K562 (cell line): ENCODE data around the gene XRCC2. TPM values are rescaled to one million over a fixed set of nuclear protein-coding genes. Genes with fewer than 3 reads are reported as not detected.

Experiments used
- CBX3 ChIP-seq, 2 experiments: IDR thresholded peaks; 1 replicate in 1 of 2; 2 replicates in 1 of 2; pipeline ENCODE4 v1.6.1; 2012; ENCODE audit warnings: inconsistent platforms in 2 of 2, low read length in 2 of 2, borderline replicate concordance in 1 of 2, control low read depth in 1 of 2
- L3MBTL2 ChIP-seq: fragments of 450-650 bp; IDR thresholded peaks from 2 replicates; pipeline ENCODE4 v1.6.1; 2016; ENCODE audit warnings: mild to moderate bottlenecking, moderate library complexity
- LCOR ChIP-seq: sonication (generic); formaldehyde crosslinking; IDR thresholded peaks from 2 replicates; pipeline ENCODE4 v1.8.0; 2022; ENCODE audit warnings: mild to moderate bottlenecking, missing genetic modification reagents
- NR2C1 ChIP-seq, 2 experiments: fragments of 450-650 bp; IDR thresholded peaks; 2 replicates each; pipeline ENCODE4 v1.6.1; 2017; ENCODE audit warnings: mild to moderate bottlenecking in 2 of 2, antibody characterized with exemption in 1 of 2, inconsistent platforms in 1 of 2, missing compliant biosample characterization in 1 of 2, missing genetic modification characterization in 1 of 2
- RBFOX2 ChIP-seq: fragments of 200-400 bp; formaldehyde crosslinking; IDR thresholded peaks from 2 replicates; pipeline ENCODE4 v1.6.1; 2017; ENCODE audit warnings: low read depth, mild to moderate bottlenecking, low read length, moderate library complexity
- SMAD4 ChIP-seq: fragments of 250-450 bp; sonication (Bioruptor Pico); conservative IDR thresholded peaks from 2 replicates; pipeline ENCODE4 v1.8.0; 2021; ENCODE audit warnings: inconsistent platforms, mild to moderate bottlenecking, moderate library complexity
- TAF1 ChIP-seq: IDR thresholded peaks from 2 replicates; pipeline ENCODE4 v1.6.1; 2011; ENCODE audit warnings: mild to moderate bottlenecking, low read length, moderate library complexity; ENCODE audit not compliant: insufficient read depth, control insufficient read depth, severe bottlenecking; ENCODE audit errors: extremely low read depth
- ZNF707 ChIP-seq: fragments of 250-450 bp; sonication (Bioruptor Pico); conservative IDR thresholded peaks from 2 replicates; pipeline ENCODE4 v1.8.0; 2022; ENCODE audit warnings: inconsistent platforms, mild to moderate bottlenecking, moderate library complexity
- ZSCAN29 ChIP-seq: fragments of 450-650 bp; IDR thresholded peaks from 2 replicates; pipeline ENCODE4 v1.6.1; 2017
- ZZZ3 ChIP-seq: fragments of 450-650 bp; IDR thresholded peaks from 2 replicates; pipeline ENCODE4 v1.6.1; 2016; ENCODE audit warnings: antibody characterized with exemption, mild to moderate bottlenecking, moderate library complexity
- polyA plus RNA-seq, 8 experiments: library from polyadenylated mRNA; depleted of rRNA in 4 of 8; stranded (reverse) in 5 of 8; unstranded in 3 of 8; fragments of >200 nt; fragmentation: Nextera tagmentation in 2 of 8; fragmentation: Illumina TruSeq in 1 of 8; extraction: Ambion mirVana in 2 of 8; extraction: Trizol in 1 of 8; gene quantifications; 2 replicates each; pipeline versions ENCODE4 v1.2.1 to v1.2.3, GENCODE V29; 2011 to 2014; ENCODE audit warnings: inconsistent platforms in 1 of 8, missing spikeins in 1 of 8
- total RNA-seq, 7 experiments: library from RNA; depleted of rRNA in 6 of 7; stranded (reverse); fragments of >200 nt in 6 of 7; fragmentation: Illumina TruSeq in 2 of 7; extraction: Trizol in 2 of 7; gene quantifications; 2 replicates each; pipeline versions ENCODE4 v1.2.1 to v1.2.3, GENCODE V29; 2011 to 2021; ENCODE audit warnings: low replicate concordance in 1 of 7
- TF ChIP-seq, protein P1 (sequence below): fragments of 200-600 bp; sonication (generic); IDR thresholded peaks from one replicate; pipeline ENCODE4 v1.6.1; 2012; ENCODE audit warnings: mild to moderate bottlenecking, low read depth, low read length, inconsistent platforms
- TF ChIP-seq, protein P2 (sequence below): sonication (generic); formaldehyde crosslinking; IDR thresholded peaks from 2 replicates; pipeline ENCODE4 v1.8.0; 2022; ENCODE audit warnings: mild to moderate bottlenecking, missing genetic modification reagents
- TF ChIP-seq, protein P3 (sequence below): fragments of 450-650 bp; formaldehyde crosslinking; IDR thresholded peaks from 2 replicates; pipeline ENCODE4 v1.4.0; 2022; ENCODE audit warnings: missing genetic modification characterization

The XRCC2 gene
- total and polyA plus RNA-seq, 9 of the 15 experiments (the other 6 are each of a cell fraction or from before 2014, with no cell fraction given), result 16.2 to 58.0 (median 39.8) TPM

DNA sequence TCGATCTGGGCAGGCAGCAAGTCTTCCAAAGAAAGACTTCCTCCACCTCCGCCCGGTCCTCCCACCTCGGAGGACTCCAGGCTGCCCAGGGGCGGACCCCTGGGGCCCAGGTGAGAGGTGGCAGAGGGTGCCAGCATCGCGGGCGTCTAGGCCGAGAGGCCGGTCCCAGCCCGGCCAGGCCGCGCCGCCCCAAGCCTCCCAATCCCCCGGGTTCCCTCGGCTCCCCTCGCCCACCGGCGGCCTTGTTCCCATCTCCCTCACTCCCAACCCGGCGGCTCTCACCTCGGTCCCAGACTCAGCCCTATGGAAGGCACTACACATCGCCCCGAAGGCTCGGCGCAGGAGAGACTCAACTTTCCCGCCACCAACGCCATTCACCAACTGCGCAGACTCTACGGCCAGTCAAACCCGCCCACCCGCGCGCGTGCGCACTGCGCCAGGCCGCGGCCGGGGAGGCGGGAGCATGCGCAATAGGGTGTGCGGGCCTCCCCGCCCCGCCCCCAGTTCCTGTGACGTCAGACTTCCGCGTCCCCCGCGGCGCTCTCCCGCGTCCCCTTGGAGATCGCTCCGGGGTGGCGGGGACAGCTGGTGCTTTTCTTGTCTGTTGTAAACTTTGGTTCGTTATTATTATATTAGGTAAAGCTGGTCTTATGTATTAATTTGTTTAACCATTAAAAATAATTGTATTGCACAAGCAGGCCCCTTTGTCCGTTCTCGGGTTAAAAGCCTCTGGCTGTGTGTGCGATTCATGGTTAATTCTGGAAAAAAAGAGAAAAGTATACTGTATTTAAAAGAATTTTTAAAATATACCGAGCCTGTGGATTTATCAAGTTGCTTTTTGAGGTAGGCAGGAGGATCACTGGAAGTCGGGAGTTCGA, at the start of gene XRCC2 (continued):
- TF ChIP-seq, protein P1, sequence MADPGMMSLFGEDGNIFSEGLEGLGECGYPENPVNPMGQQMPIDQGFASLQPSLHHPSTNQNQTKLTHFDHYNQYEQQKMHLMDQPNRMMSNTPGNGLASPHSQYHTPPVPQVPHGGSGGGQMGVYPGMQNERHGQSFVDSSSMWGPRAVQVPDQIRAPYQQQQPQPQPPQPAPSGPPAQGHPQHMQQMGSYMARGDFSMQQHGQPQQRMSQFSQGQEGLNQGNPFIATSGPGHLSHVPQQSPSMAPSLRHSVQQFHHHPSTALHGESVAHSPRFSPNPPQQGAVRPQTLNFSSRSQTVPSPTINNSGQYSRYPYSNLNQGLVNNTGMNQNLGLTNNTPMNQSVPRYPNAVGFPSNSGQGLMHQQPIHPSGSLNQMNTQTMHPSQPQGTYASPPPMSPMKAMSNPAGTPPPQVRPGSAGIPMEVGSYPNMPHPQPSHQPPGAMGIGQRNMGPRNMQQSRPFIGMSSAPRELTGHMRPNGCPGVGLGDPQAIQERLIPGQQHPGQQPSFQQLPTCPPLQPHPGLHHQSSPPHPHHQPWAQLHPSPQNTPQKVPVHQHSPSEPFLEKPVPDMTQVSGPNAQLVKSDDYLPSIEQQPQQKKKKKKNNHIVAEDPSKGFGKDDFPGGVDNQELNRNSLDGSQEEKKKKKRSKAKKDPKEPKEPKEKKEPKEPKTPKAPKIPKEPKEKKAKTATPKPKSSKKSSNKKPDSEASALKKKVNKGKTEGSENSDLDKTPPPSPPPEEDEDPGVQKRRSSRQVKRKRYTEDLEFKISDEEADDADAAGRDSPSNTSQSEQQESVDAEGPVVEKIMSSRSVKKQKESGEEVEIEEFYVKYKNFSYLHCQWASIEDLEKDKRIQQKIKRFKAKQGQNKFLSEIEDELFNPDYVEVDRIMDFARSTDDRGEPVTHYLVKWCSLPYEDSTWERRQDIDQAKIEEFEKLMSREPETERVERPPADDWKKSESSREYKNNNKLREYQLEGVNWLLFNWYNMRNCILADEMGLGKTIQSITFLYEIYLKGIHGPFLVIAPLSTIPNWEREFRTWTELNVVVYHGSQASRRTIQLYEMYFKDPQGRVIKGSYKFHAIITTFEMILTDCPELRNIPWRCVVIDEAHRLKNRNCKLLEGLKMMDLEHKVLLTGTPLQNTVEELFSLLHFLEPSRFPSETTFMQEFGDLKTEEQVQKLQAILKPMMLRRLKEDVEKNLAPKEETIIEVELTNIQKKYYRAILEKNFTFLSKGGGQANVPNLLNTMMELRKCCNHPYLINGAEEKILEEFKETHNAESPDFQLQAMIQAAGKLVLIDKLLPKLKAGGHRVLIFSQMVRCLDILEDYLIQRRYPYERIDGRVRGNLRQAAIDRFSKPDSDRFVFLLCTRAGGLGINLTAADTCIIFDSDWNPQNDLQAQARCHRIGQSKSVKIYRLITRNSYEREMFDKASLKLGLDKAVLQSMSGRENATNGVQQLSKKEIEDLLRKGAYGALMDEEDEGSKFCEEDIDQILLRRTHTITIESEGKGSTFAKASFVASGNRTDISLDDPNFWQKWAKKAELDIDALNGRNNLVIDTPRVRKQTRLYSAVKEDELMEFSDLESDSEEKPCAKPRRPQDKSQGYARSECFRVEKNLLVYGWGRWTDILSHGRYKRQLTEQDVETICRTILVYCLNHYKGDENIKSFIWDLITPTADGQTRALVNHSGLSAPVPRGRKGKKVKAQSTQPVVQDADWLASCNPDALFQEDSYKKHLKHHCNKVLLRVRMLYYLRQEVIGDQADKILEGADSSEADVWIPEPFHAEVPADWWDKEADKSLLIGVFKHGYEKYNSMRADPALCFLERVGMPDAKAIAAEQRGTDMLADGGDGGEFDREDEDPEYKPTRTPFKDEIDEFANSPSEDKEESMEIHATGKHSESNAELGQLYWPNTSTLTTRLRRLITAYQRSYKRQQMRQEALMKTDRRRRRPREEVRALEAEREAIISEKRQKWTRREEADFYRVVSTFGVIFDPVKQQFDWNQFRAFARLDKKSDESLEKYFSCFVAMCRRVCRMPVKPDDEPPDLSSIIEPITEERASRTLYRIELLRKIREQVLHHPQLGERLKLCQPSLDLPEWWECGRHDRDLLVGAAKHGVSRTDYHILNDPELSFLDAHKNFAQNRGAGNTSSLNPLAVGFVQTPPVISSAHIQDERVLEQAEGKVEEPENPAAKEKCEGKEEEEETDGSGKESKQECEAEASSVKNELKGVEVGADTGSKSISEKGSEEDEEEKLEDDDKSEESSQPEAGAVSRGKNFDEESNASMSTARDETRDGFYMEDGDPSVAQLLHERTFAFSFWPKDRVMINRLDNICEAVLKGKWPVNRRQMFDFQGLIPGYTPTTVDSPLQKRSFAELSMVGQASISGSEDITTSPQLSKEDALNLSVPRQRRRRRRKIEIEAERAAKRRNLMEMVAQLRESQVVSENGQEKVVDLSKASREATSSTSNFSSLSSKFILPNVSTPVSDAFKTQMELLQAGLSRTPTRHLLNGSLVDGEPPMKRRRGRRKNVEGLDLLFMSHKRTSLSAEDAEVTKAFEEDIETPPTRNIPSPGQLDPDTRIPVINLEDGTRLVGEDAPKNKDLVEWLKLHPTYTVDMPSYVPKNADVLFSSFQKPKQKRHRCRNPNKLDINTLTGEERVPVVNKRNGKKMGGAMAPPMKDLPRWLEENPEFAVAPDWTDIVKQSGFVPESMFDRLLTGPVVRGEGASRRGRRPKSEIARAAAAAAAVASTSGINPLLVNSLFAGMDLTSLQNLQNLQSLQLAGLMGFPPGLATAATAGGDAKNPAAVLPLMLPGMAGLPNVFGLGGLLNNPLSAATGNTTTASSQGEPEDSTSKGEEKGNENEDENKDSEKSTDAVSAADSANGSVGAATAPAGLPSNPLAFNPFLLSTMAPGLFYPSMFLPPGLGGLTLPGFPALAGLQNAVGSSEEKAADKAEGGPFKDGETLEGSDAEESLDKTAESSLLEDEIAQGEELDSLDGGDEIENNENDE, result no peak
- TF ChIP-seq L3MBTL2 (peak; percentile 97), TAF1 (peak; percentile 92), CBX3 (IDR thresholded peaks at IDR 0.05; ENCODE audit: borderline replicate concordance in 1 of 2, low read length in 2 of 2) (peak in 1 of 2 experiments; percentile 72; a peak in 1 of 3 replicates), ZSCAN29 (0 out of 2 replicates have a peak, but pooled peaks have one; percentile 53), LCOR (CRISPR knock-in tag) (peak; percentile 81), ZNF707 (CRISPR knock-in tag) (no peak), ZZZ3 (peak; percentile 69; the same call in 1 of the 2 replicates), NR2C1 (IDR thresholded peaks at IDR 0.05) (no peak), NR2C1 (tag; IDR thresholded peaks at IDR 0.05) (no peak), SMAD4 (CRISPR knock-in tag) (peak; percentile 38; the same call in 1 of the 2 replicates), RBFOX2 (peak; percentile 99)
- TF ChIP-seq, protein P2, sequence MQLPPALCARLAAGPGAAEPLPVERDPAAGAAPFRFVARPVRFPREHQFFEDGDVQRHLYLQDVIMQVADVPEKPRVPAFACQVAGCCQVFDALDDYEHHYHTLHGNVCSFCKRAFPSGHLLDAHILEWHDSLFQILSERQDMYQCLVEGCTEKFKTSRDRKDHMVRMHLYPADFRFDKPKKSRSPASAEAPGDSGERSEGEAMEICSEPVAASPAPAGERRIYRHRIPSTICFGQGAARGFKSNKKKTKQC (CRISPR knock-in tag), result peak; percentile 88; the same call in 1 of the 2 replicates
- TF ChIP-seq, protein P3, sequence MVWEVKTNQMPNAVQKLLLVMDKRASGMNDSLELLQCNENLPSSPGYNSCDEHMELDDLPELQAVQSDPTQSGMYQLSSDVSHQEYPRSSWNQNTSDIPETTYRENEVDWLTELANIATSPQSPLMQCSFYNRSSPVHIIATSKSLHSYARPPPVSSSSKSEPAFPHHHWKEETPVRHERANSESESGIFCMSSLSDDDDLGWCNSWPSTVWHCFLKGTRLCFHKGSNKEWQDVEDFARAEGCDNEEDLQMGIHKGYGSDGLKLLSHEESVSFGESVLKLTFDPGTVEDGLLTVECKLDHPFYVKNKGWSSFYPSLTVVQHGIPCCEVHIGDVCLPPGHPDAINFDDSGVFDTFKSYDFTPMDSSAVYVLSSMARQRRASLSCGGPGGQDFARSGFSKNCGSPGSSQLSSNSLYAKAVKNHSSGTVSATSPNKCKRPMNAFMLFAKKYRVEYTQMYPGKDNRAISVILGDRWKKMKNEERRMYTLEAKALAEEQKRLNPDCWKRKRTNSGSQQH (CRISPR knock-in tag), result peak; percentile 95
